Left lung (tissue), 10 donors: ENCODE measurements around the gene FUZ. TPM values are rescaled to one million over a fixed set of nuclear protein-coding genes. Genes with fewer than 3 reads are reported as not detected.

Source experiments
- ATAC-seq: fragments of 200-7000 bp; cut with Tn5 transposase; one replicate; pipeline ENCODE4 v1.9.1; 2020; ENCODE audit warnings: moderate library complexity
- DNase-seq, 4 donors: peaks; one replicate each; pipeline ENCODE4 v3.0.0-alpha.2; 2013 to 2020
- H3K27ac ChIP-seq, 2 donors: fragments of 200-600 bp; sonication (generic) in 1 of 2; one replicate each; pipeline versions ENCODE4 v1.5.0 to v1.8.0; 2020 to 2021
- H3K27me3 ChIP-seq, 2 donors: fragments of 200-600 bp; sonication (generic) in 1 of 2; one replicate each; pipeline versions ENCODE4 v1.5.0 to v1.8.0; 2020 to 2021
- H3K36me3 ChIP-seq, 2 donors: fragments of 200-600 bp; sonication (generic) in 1 of 2; one replicate each; pipeline versions ENCODE4 v1.5.0 to v1.8.0; 2020 to 2021
- H3K4me1 ChIP-seq, 2 donors: fragments of 200-600 bp; one replicate each; pipeline ENCODE4 v1.8.0; 2021
- H3K4me3 ChIP-seq, 2 donors: fragments of 200-600 bp; sonication (generic) in 1 of 2; one replicate each; pipeline versions ENCODE4 v1.5.0 to v1.8.0; 2020 to 2021; ENCODE audit warnings: mild to moderate bottlenecking in 1 of 2
- H3K9me3 ChIP-seq, 2 donors: fragments of 200-600 bp; sonication (generic) in 1 of 2; one replicate each; pipeline versions ENCODE4 v1.5.0 to v1.8.0; 2020 to 2021
- CTCF ChIP-seq, 2 donors: fragments of 200-600 bp; sonication (generic) in 1 of 2; IDR thresholded peaks; one replicate each; pipeline versions ENCODE4 v1.5.0 to v1.8.0; 2021; ENCODE audit warnings: antibody characterized with exemption in 2 of 2
- intact Hi-C, 2 donors: fragments of 100-400 bp; cut with DNase I; formaldehyde crosslinking; loops; one replicate each; pipeline versions ENCODE4 v1.11.2 to v1.14.2; 2022
- microRNA-seq, 2 donors: library from miRNA; unstranded; fragments of <30 nt; microRNA quantifications; one replicate each; pipeline ENCODE4, GENCODE V29; 2019
- polyA plus RNA-seq, 6 donors: library from polyadenylated mRNA; unstranded; fragments of 120-200 nt; gene quantifications; one replicate each; pipeline ENCODE4 v1.2.1, GENCODE V29; 2013; ENCODE audit not compliant: insufficient read length in 6 of 6
- total RNA-seq, 2 donors: library from RNA; stranded (reverse); fragmentation: NEBNext Ultra II Directional; extraction: Animal tissue kit (Norgen Biotek cat#: 25700); gene quantifications; one replicate each; pipeline ENCODE4 v1.2.1, GENCODE V29; 2021
- donor health status: DM: no; HTN: yes; CAD: no.
- donor health status: DM: no; HTN: no; CAD: no.

The FUZ gene
- total and polyA plus RNA-seq, 8 donors: 15.3 to 31.7 (median 25.8) TPM

- ATAC-seq: no peak
- intact Hi-C loops: no loop called here
- peak overlapping the region in 1 of 2 donors; percentile 1 for H3K27ac ChIP-seq
Observed at GRCh38 chr19:49764341-49764740, 48.8 kb downstream of the FUZ start.

GRCh38 chr19:49763230-49763629 lies 49.9 kb downstream of the FUZ start, which contains the start of gene TSKS:
TSKS (minus strand) TSS chr19:49763306; CDS start chr19:49763247, 59 bp downstream.
- peaks cover 3 to 19% of the 10 kb centered on the region in 2 donors for H3K4me1 ChIP-seq
- H3K36me3 ChIP-seq: no peaks in the 10 kb centered on the region
- intact Hi-C loops: no loop called here
- H3K27ac ChIP-seq: peak within 1 kb of the TSS in 1 of 2 donors; percentile 24
- H3K4me3 ChIP-seq: no peak within 1 kb of the TSS
- ATAC-seq: no peak
- DNase-seq: no peak
- no peaks in the 10 kb centered on the region for H3K9me3 ChIP-seq
- TF ChIP-seq CTCF (IDR thresholded peaks at IDR 0.05): no peak
- H3K27me3 ChIP-seq: no peaks in the 10 kb centered on the region

More at GRCh38 chr19:49764341-49764740, 48.8 kb downstream of the FUZ start:
- Histone ChIP-seq H3K4me1 (peaks cover 3 to 25% of the 10 kb centered on the region in 2 donors), H3K27me3 (no peaks in the 10 kb centered on the region), H3K4me3 (no peak overlapping the region), H3K9me3 (no peaks in the 10 kb centered on the region), H3K36me3 (no peaks in the 10 kb centered on the region)
- no peak for DNase-seq
- no peak for TF ChIP-seq CTCF (IDR thresholded peaks at IDR 0.05)

GRCh38 chr19:49761625-49762311 lies 51.3 kb downstream of the FUZ start:
- peak in 2 of 4 donors; percentile 14 to 65 for DNase-seq
- H3K27ac ChIP-seq: peak overlapping the region in 1 of 2 donors; percentile 24

GRCh38 chr19:49761249-49761624 lies 51.9 kb downstream of the FUZ start:
- Histone ChIP-seq H3K9me3 (peaks cover 0 to 1% of the 10 kb centered on the region in 2 donors), H3K4me3 (no peak overlapping the region), H3K27ac (peak overlapping the region in 1 of 2 donors; percentile 24), H3K27me3 (no peaks in the 10 kb centered on the region), H3K36me3 (no peaks in the 10 kb centered on the region), H3K4me1 (peaks cover 3 to 9% of the 10 kb centered on the region in 2 donors)
- DNase-seq (no peak), ATAC-seq (no peak)
- intact Hi-C loops: no loop called here
- no peak for TF ChIP-seq CTCF (IDR thresholded peaks at IDR 0.05)

More at GRCh38 chr19:49761625-49762311, 51.3 kb downstream of the FUZ start:
- intact Hi-C loops: no loop called here
- Histone ChIP-seq H3K36me3 (no peaks in the 10 kb centered on the region), H3K4me1 (peaks cover 3 to 9% of the 10 kb centered on the region in 2 donors), H3K4me3 (no peak overlapping the region), H3K27me3 (no peaks in the 10 kb centered on the region), H3K9me3 (no peaks in the 10 kb centered on the region)
- TF ChIP-seq CTCF (IDR thresholded peaks at IDR 0.05): no peak
- ATAC-seq: no peak

- no peaks in the 10 kb centered on the region for H3K36me3 ChIP-seq
- H3K27ac ChIP-seq: no peak overlapping the region
- no peak for DNase-seq
- H3K4me3 ChIP-seq: no peak overlapping the region
- peak; percentile 55 for ATAC-seq
- no peaks in the 10 kb centered on the region for H3K27me3 ChIP-seq
- no peak for TF ChIP-seq CTCF (IDR thresholded peaks at IDR 0.05)
- H3K4me1 ChIP-seq: no peaks in the 10 kb centered on the region
- intact Hi-C loops: no loop called here
- peaks cover 0 to 10% of the 10 kb centered on the region in 2 donors for H3K9me3 ChIP-seq
Observed at GRCh38 chr19:49758292-49758691, 54.8 kb downstream of the FUZ start.

Small RNA genes within 50 kb of the gene (microRNA-seq; reads per million reads assigned to microRNA genes)
- 1.5 to 1.8 reads per million in 2 donors for gene MIR4749
- 0.50 to 0.55 reads per million in 2 donors for gene MIR6799
- gene MIR6800: 0.17 to 0.41 reads per million in 2 donors

Other genes with a start within 250 kb of the FUZ start
- gene NOSIP, start 232.7 kb downstream of the FUZ start, total RNA-seq: 10 to 100 TPM; 40.8 to 45.0 TPM
- gene NOSIP, start 232.7 kb downstream of the FUZ start, polyA plus RNA-seq: 10 to 100 TPM; 56.6 to 67.9 (median 63.6) TPM
- gene PRRG2, start 232.0 kb downstream of the FUZ start, total RNA-seq: 10 to 100 TPM in 1 of 2 donors, 1 to 10 TPM in 1; 7.6 to 13.6 TPM
- 1 to 10 TPM; 3.8 to 6.8 (median 5.1) TPM for gene PRRG2, start 232.0 kb downstream of the FUZ start, polyA plus RNA-seq
- 10 to 100 TPM; 26.1 to 26.7 TPM for gene PRR12, start 222.1 kb downstream of the FUZ start, total RNA-seq
- gene PRR12, start 222.1 kb downstream of the FUZ start, polyA plus RNA-seq: 10 to 100 TPM; 21.4 to 33.7 (median 27.0) TPM
- 100 to 1,000 TPM in 1 of 2 donors, 10 to 100 TPM in 1; 76.0 to 131 TPM for gene RRAS, start 173.1 kb downstream of the FUZ start, total RNA-seq
- gene RRAS, start 173.1 kb downstream of the FUZ start, polyA plus RNA-seq: 10 to 100 TPM; 21.4 to 34.0 (median 27.7) TPM
- gene SCAF1, start 171.1 kb downstream of the FUZ start, total RNA-seq: 10 to 100 TPM; 61.5 to 63.8 TPM
- gene SCAF1, start 171.1 kb downstream of the FUZ start, polyA plus RNA-seq: 10 to 100 TPM; 24.7 to 36.6 (median 33.1) TPM
- gene IRF3, start 147.4 kb downstream of the FUZ start, total RNA-seq: 10 to 100 TPM; 81.2 to 93.6 TPM
- gene IRF3, start 147.4 kb downstream of the FUZ start, polyA plus RNA-seq: 10 to 100 TPM; 60.2 to 79.1 (median 70.4) TPM
- 10 to 100 TPM; 20.6 to 22.2 TPM for gene BCL2L12, start 147.4 kb downstream of the FUZ start, total RNA-seq
- gene BCL2L12, start 147.4 kb downstream of the FUZ start, polyA plus RNA-seq: 10 to 100 TPM; 21.4 to 30.1 (median 28.2) TPM
- gene PRMT1, start 136.0 kb downstream of the FUZ start, total RNA-seq: 100 to 1,000 TPM in 1 of 2 donors, 10 to 100 TPM in 1; 79.3 to 137 TPM
- 100 to 1,000 TPM; 208 to 258 (median 224) TPM for gene PRMT1, start 136.0 kb downstream of the FUZ start, polyA plus RNA-seq
- 1 to 10 TPM in 1 of 2 donors, under 1 TPM in 1; 0.93 to 2.0 TPM for gene ADM5, start 123.7 kb downstream of the FUZ start, total RNA-seq
- 1 to 10 TPM; 1.2 to 2.6 (median 1.9) TPM for gene ADM5, start 123.7 kb downstream of the FUZ start, polyA plus RNA-seq
- 10 to 100 TPM in 1 of 2 donors, 1 to 10 TPM in 1; 6.2 to 11.3 TPM for gene CPT1C, start 122.2 kb downstream of the FUZ start, total RNA-seq
- gene CPT1C, start 122.2 kb downstream of the FUZ start, polyA plus RNA-seq: 10 to 100 TPM; 23.2 to 37.3 (median 29.3) TPM
- under 1 TPM in 1 of 2 donors, not detected in 1; 0.39 TPM for gene TSKS, start 50.0 kb downstream of the FUZ start, total RNA-seq
- under 1 TPM; 0.17 to 0.45 (median 0.21) TPM for gene TSKS, start 50.0 kb downstream of the FUZ start, polyA plus RNA-seq
- 10 to 100 TPM; 84.9 to 87.6 TPM for gene AP2A1, start 46.3 kb downstream of the FUZ start, total RNA-seq
- 10 to 100 TPM; 52.9 to 83.1 (median 61.8) TPM for gene AP2A1, start 46.3 kb downstream of the FUZ start, polyA plus RNA-seq
- gene MED25, start 5.0 kb upstream of the FUZ start, total RNA-seq: 10 to 100 TPM; 52.1 to 57.1 TPM
- 10 to 100 TPM; 55.1 to 67.4 (median 58.2) TPM for gene MED25, start 5.0 kb upstream of the FUZ start, polyA plus RNA-seq
- gene PTOV1, start 37.9 kb upstream of the FUZ start, total RNA-seq: 100 to 1,000 TPM in 1 of 2 donors, 10 to 100 TPM in 1; 96.0 to 133 TPM
- gene PTOV1, start 37.9 kb upstream of the FUZ start, polyA plus RNA-seq: 100 to 1,000 TPM; 268 to 320 (median 279) TPM
- gene PNKP, start 54.3 kb upstream of the FUZ start, total RNA-seq: 10 to 100 TPM; 63.0 to 89.5 TPM
- gene PNKP, start 54.3 kb upstream of the FUZ start, polyA plus RNA-seq: 10 to 100 TPM; 56.8 to 78.6 (median 66.3) TPM
- gene AKT1S1, start 64.1 kb upstream of the FUZ start, total RNA-seq: 10 to 100 TPM; 33.8 to 39.3 TPM
- gene AKT1S1, start 64.1 kb upstream of the FUZ start, polyA plus RNA-seq: 10 to 100 TPM; 24.7 to 42.9 (median 31.8) TPM
- 10 to 100 TPM; 35.2 to 43.3 TPM for gene TBC1D17, start 64.4 kb upstream of the FUZ start, total RNA-seq
- 10 to 100 TPM; 40.8 to 47.2 (median 46.3) TPM for gene TBC1D17, start 64.4 kb upstream of the FUZ start, polyA plus RNA-seq
- 1 to 10 TPM; 2.4 to 6.5 TPM for gene IL4I1, start 83.6 kb upstream of the FUZ start, total RNA-seq
- 1 to 10 TPM; 1.1 to 2.3 (median 1.7) TPM for gene IL4I1, start 83.6 kb upstream of the FUZ start, polyA plus RNA-seq
- gene ATF5, start 115.9 kb upstream of the FUZ start, total RNA-seq: 10 to 100 TPM; 17.4 to 25.0 TPM
- 10 to 100 TPM; 19.5 to 29.6 (median 26.6) TPM for gene ATF5, start 115.9 kb upstream of the FUZ start, polyA plus RNA-seq
- gene NUP62, start 116.2 kb upstream of the FUZ start, total RNA-seq: 10 to 100 TPM; 39.2 to 61.8 TPM
- gene NUP62, start 116.2 kb upstream of the FUZ start, polyA plus RNA-seq: 10 to 100 TPM; 55.8 to 66.2 (median 61.1) TPM
- 1 to 10 TPM; 1.3 to 4.9 TPM for gene SIGLEC11, start 147.9 kb upstream of the FUZ start, total RNA-seq
- gene SIGLEC11, start 147.9 kb upstream of the FUZ start, polyA plus RNA-seq: 1 to 10 TPM in 1 of 6 donors, under 1 TPM in 5; 0.34 to 1.5 (median 0.57) TPM
- gene VRK3, start 212.1 kb upstream of the FUZ start, total RNA-seq: 10 to 100 TPM; 37.7 to 38.7 TPM
- gene VRK3, start 212.1 kb upstream of the FUZ start, polyA plus RNA-seq: 10 to 100 TPM; 37.5 to 43.4 (median 40.3) TPM
- 1 to 10 TPM; 5.1 to 9.3 TPM for gene ZNF473, start 212.7 kb upstream of the FUZ start, total RNA-seq
- gene ZNF473, start 212.7 kb upstream of the FUZ start, polyA plus RNA-seq: 10 to 100 TPM; 11.7 to 15.4 (median 14.9) TPM